Activated CD8-positive, alpha-beta memory T cell treated with anti-CD3 and anti-CD28 coated beads for 36 hours (primary cell): ENCODE data around the gene FLCN. TPM values are rescaled to one million over a fixed set of nuclear protein-coding genes. Genes with fewer than 3 reads are reported as not detected.

Experiments used
- total RNA-seq, 2 experiments: library from RNA; stranded (reverse); gene quantifications; one replicate each; pipeline ENCODE4 v1.2.3, GENCODE V29; 2021

Gene FLCN
- total RNA-seq, 2 experiments from 2014 or later: 22.2 to 25.7 TPM

Other genes starting within 250 kb of the FLCN start
- gene MPRIP, start 194.7 kb downstream of the FLCN start, total RNA-seq: 100 to 1,000 TPM; 165 to 172 TPM
- 10 to 100 TPM; 22.2 to 23.0 TPM for gene PLD6, start 30.8 kb downstream of the FLCN start, total RNA-seq
- gene COPS3, start 44.1 kb upstream of the FLCN start, total RNA-seq: 100 to 1,000 TPM; 136 to 141 TPM
- 1 to 10 TPM; 5.2 to 7.0 TPM for gene NT5M, start 66.2 kb upstream of the FLCN start, total RNA-seq
- 10 to 100 TPM; 14.2 to 16.0 TPM for gene MED9, start 239.8 kb upstream of the FLCN start, total RNA-seq